PFSK-1 (cell line): ENCODE measurements around the gene C9orf50.

Source experiments
- POLR2AphosphoS5 ChIP-seq: IDR thresholded peaks from 2 replicates; pipeline ENCODE4 v1.6.1; 2012; ENCODE audit warnings: low read depth, mild to moderate bottlenecking, control low read depth, low read length, moderate library complexity
- REST ChIP-seq, 2 experiments: IDR thresholded peaks; 2 replicates each; pipeline versions ENCODE4 v1.6.1 to v1.8.0; 2011 to 2012; ENCODE audit warnings: low read depth in 2 of 2, low read length in 2 of 2, control low read depth in 1 of 2, inconsistent platforms in 1 of 2, mild to moderate bottlenecking in 1 of 2, moderate library complexity in 1 of 2; ENCODE audit not compliant: insufficient read depth in 1 of 2
- SIN3A ChIP-seq: IDR thresholded peaks from 2 replicates; pipeline ENCODE4 v1.6.1; 2012; ENCODE audit warnings: mild to moderate bottlenecking, low read length, moderate library complexity, borderline replicate concordance; ENCODE audit not compliant: insufficient read depth
- TAF1 ChIP-seq: IDR thresholded peaks from 2 replicates; pipeline ENCODE4 v1.6.1; 2012; ENCODE audit warnings: low read length, control low read depth, borderline replicate concordance; ENCODE audit not compliant: insufficient read depth

- TF ChIP-seq POLR2AphosphoS5 (no peak), SIN3A (no peak), REST (IDR thresholded peaks at IDR 0.05; ENCODE audit: insufficient read depth in 1 of 2, low read depth in 2 of 2, low read length in 2 of 2) (no peak), TAF1 (no peak)
Observed at GRCh38 chr9:129567842-129568559, 52.9 kb downstream of the C9orf50 start.
